GM18861 (cell line): ENCODE results near the gene AIPL1.
"Not testable (repeated sequence)": the region's sequence is repeated elsewhere in the genome, so short reads cannot be mapped to it uniquely, and the experiment has no call there.

ENCODE experiments used
- ATAC-seq: cut with Tn5 transposase; IDR thresholded peaks from one replicate; pipeline ENCODE4 v1.9.1; 2021; ENCODE audit not compliant: unreplicated experiment

Gene AIPL1

GRCh38 chr17:6435051-6435450, at the start of gene AIPL1:
AIPL1 (minus strand) TSS chr17:6435121; CDS start chr17:6435104, 17 bp downstream.
- no peak for ATAC-seq

- no peak for ATAC-seq
Observed at GRCh38 chr17:6483507-6483906, 48.6 kb upstream of the AIPL1 start.

GRCh38 chr17:6482796-6483195, 47.9 kb upstream of the AIPL1 start:
- not testable (repeated sequence) for ATAC-seq

- ATAC-seq: no peak
Observed at GRCh38 chr17:6482105-6482455, 47.2 kb upstream of the AIPL1 start.

GRCh38 chr17:6480303-6480675, 45.4 kb upstream of the AIPL1 start:
- no peak for ATAC-seq

- no peak for ATAC-seq
Observed at GRCh38 chr17:6479622-6480302, 44.8 kb upstream of the AIPL1 start.

GRCh38 chr17:6478486-6478885, 43.6 kb upstream of the AIPL1 start:
- ATAC-seq: no peak

GRCh38 chr17:6477831-6478383, 43.0 kb upstream of the AIPL1 start:
- ATAC-seq: no peak

GRCh38 chr17:6476810-6477179, 41.9 kb upstream of the AIPL1 start:
- no peak for ATAC-seq

- no peak for ATAC-seq
Observed at GRCh38 chr17:6476076-6476809, 41.3 kb upstream of the AIPL1 start.

GRCh38 chr17:6475411-6475810, 40.5 kb upstream of the AIPL1 start:
- no peak for ATAC-seq

- no peak for ATAC-seq
Observed at GRCh38 chr17:6474906-6475305, 40.0 kb upstream of the AIPL1 start.

GRCh38 chr17:6474376-6474775, 39.5 kb upstream of the AIPL1 start:
- no peak for ATAC-seq

- no peak for ATAC-seq
Observed at GRCh38 chr17:6473128-6473767, 38.3 kb upstream of the AIPL1 start.

- no peak for ATAC-seq
Observed at GRCh38 chr17:6472517-6472916, 37.6 kb upstream of the AIPL1 start.

- no peak for ATAC-seq
Observed at GRCh38 chr17:6471531-6472465, 36.9 kb upstream of the AIPL1 start.

GRCh38 chr17:6470751-6471521, 36.0 kb upstream of the AIPL1 start:
- no peak for ATAC-seq

- no peak for ATAC-seq
Observed at GRCh38 chr17:6470146-6470718, 35.3 kb upstream of the AIPL1 start.

GRCh38 chr17:6468051-6468790, 33.3 kb upstream of the AIPL1 start:
- ATAC-seq: no peak
